Stomach smooth muscle (tissue), 2 donors: ENCODE results near the gene PLLP.
A peak's percentile ranks its signal among the peaks of the same experiment; 100 is the strongest.

Source experiments
- H3K27ac ChIP-seq: one replicate; pipeline ENCODE4 v1.7.0; 2013; ENCODE audit warnings: mild to moderate bottlenecking, low read length, inconsistent platforms
- H3K27me3 ChIP-seq, 2 donors: one replicate each; pipeline ENCODE4 v1.7.0; 2013; ENCODE audit warnings: low read length in 2 of 2; ENCODE audit not compliant: insufficient read depth in 2 of 2, control insufficient read depth in 1 of 2
- H3K36me3 ChIP-seq, 2 donors: one replicate each; pipeline ENCODE4 v1.7.0; 2013; ENCODE audit warnings: low read length in 2 of 2; ENCODE audit not compliant: control insufficient read depth in 2 of 2, insufficient read depth in 2 of 2
- H3K4me1 ChIP-seq: one replicate; pipeline ENCODE4 v1.7.0; 2013; ENCODE audit warnings: low read length; ENCODE audit not compliant: control insufficient read depth, insufficient read depth
- H3K4me3 ChIP-seq, 2 donors: one replicate each; pipeline ENCODE4 v1.7.0; 2013; ENCODE audit warnings: low read length in 2 of 2
- H3K9ac ChIP-seq, 2 donors: one replicate each; pipeline ENCODE4 v1.7.0; 2013; ENCODE audit warnings: low read length in 2 of 2, mild to moderate bottlenecking in 1 of 2
- H3K9me3 ChIP-seq, 2 donors: one replicate each; pipeline ENCODE4 v1.7.0; 2013; ENCODE audit warnings: low read length in 2 of 2; ENCODE audit not compliant: control insufficient read depth in 2 of 2
- donor health status: healthy.
- donor health status: Pancreatic carcinoma.

PLLP gene

DNA sequence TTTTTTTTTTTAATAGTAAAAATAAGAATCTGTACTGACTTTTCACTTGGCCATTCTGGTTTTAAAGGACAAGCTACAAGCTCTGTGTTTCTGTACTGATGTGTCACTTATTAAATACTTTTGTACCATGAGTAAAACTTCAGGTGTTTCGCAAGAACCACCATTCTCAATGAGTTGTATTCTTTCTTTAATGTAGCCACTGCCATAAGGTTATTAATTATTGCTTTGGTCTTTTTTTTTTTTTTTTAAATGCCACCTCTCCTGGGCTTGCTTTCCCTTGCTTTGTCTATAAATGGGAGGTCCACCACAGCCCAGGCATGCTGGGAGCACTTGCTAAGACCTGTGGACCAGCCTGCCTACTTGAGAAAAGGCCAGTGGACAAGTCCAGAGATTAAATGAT is 31.0 kb downstream of the PLLP start:
- no peaks in the 10 kb centered on the region for H3K9me3 ChIP-seq
- H3K4me1 ChIP-seq = no peaks in the 10 kb centered on the region
- H3K27ac ChIP-seq = no peak overlapping the region
- no peak overlapping the region for H3K9ac ChIP-seq
- peaks cover 37 to 58% of the 10 kb centered on the region in 2 donors for H3K36me3 ChIP-seq
- H3K4me3 ChIP-seq = no peak overlapping the region
- no peaks in the 10 kb centered on the region for H3K27me3 ChIP-seq

DNA sequence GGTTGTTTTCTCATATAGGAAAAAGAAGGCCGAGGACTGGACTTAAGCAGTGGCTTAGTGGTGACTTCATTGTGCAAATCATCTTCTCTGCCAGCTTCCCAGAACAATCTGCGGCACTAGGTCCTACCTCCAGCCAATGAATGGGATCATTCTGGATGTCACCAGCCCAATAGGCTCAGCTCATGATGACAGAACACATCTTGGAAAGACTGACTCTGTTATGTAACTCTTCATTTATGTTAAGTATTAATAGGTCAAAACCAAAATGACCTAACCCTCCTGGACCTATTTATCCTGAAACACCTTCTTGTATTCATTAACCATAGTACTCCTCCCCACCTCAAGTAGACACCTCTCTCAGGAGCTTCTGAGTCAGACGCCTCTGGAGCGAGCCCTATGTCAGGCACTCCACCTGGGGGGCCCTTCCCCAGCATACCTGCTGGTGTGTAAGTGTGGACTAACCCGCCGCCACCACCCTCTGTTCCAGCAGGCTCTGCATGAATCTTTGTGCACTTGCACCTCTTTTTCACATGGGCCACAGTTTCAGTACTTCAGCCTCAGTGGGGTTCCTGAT is 32.2 kb downstream of the PLLP start:
- no peak overlapping the region for H3K27ac ChIP-seq
- no peak overlapping the region for H3K9ac ChIP-seq
- peaks cover 40 to 59% of the 10 kb centered on the region in 2 donors for H3K36me3 ChIP-seq
- no peaks in the 10 kb centered on the region for H3K9me3 ChIP-seq
- no peaks in the 10 kb centered on the region for H3K27me3 ChIP-seq
- H3K4me1 ChIP-seq = no peaks in the 10 kb centered on the region
- no peak overlapping the region for H3K4me3 ChIP-seq

DNA sequence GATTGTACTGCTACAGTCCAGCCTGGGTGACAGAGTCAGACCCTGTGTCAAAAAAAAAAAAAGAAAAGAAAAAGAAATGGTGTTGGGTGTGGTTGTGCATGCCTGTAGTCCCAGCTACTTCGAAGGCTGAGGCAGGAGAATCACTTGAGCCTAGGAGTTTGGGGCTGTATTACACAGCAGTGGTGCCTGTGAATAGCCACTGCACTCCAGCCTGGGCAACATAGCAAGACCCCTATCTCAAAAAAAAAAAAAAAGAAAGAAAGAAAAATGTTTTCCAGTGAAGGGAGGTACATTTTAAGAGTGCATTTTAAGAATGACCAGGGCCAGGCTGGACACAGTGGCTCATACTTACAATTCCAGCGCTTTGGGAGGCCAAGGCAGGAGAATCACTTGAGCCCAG is 33.1 kb downstream of the PLLP start:
- Histone ChIP-seq H3K9me3 (no peaks in the 10 kb centered on the region), H3K27me3 (no peaks in the 10 kb centered on the region), H3K36me3 (peaks cover 40 to 57% of the 10 kb centered on the region in 2 donors), H3K9ac (no peak overlapping the region), H3K4me3 (no peak overlapping the region), H3K4me1 (no peaks in the 10 kb centered on the region), H3K27ac (no peak overlapping the region)

DNA sequence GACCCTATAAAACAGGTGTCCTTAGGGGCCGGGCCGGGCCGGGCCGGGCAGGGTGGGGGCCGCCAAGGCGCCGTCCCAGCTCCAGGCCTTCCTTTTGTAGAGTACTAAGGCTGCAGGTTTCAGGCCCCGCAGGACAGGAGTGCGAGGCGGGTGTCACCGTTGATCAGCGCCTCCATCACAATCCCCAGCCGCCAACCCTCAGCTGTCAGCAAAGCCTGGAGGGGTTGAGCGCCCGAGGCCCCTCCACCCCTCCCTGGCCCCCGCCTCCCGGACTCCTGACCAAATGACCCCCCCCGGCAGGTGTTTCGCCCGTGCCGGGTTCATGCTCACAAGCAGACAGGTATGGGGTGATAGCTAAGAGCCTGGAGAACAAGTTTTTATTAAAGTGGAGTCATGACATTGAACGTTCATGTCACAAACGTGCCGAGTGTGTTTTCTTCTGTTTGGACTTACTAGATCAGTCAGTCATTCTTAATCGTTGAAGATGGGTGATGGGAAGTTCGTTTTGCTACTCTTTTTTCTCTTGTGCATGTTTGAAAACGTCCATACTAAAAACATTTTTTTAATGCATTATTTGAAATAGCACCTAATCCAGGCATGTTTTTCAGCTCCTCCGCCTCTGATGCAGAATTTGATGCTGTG is 38.9 kb downstream of the PLLP start:
- Histone ChIP-seq H3K36me3 (peaks cover 19 to 20% of the 10 kb centered on the region in 2 donors), H3K4me1 (peaks cover 9% of the 10 kb centered on the region), H3K27me3 (no peaks in the 10 kb centered on the region), H3K4me3 (peak overlapping the region; percentile 75 to 82), H3K27ac (peak overlapping the region; percentile 77), H3K9ac (peak overlapping the region; percentile 85 to 86), H3K9me3 (no peaks in the 10 kb centered on the region)

DNA sequence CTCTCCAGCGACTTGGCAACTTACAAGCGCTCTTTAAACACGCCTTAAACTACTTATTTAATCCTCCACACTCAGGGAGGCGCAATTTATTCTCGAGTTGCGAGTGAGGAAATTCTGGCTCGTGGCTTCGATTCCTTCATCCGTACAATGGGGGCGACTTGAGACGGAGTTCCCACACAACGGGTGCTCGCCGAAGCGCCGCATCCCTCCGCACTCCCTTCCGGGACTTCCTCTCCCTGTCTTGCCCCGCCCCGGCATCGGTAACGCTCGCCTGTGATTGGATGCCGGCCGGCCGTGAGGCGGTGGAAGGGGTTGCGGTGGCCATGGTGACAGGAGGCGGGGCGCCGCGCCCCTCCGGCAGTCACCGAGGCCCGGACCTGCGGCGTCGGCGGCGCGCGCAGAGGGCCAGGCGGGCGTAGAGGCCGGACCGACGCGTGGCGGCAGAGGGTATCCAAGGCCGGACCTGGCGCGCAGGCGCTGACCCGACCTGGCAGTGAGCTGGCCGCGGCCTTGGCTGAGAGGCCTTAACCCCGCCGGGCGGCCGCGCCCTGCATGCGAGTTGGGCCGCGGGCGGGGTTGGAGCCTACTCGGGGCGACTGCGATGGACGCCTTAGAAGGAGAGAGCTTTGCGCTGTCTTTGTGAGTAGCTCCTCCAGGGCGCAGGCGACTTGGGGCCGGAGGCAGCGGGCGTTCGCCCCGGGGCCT is 39.6 kb downstream of the PLLP start, which contains the start of gene ARL2BP:
TSS of gene ARL2BP (plus strand) at position 493 of the 705 bp plus-strand sequence. CDS start at position 602, 109 bp downstream.
- Histone ChIP-seq H3K27ac (peak within 1 kb of the TSS; percentile 77), H3K27me3 (no peaks in the 10 kb centered on the region), H3K4me3 (peak within 1 kb of the TSS; percentile 75 to 82), H3K9me3 (no peaks in the 10 kb centered on the region), H3K4me1 (peaks cover 9% of the 10 kb centered on the region), H3K9ac (peak within 1 kb of the TSS; percentile 86), H3K36me3 (peaks cover 14% of the 10 kb centered on the region in 2 donors)

DNA sequence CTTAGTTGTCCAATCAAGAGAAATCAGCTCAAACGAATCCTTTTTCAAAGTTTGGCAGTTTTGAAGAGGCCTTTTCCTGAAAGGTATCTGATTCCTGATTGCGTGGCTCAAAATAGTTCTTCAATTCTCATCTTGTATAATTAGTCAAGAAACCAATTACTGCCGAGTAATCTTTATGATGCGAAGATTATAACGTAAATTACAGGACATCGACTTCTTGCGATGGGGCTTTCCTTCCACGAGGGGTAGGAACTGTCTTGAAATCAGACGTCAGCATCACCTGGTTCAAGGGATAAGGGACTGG is 40.1 kb downstream of the PLLP start:
- Histone ChIP-seq H3K36me3 (peaks cover 8 to 9% of the 10 kb centered on the region in 2 donors), H3K9ac (peak overlapping the region; percentile 86), H3K4me1 (peaks cover 9% of the 10 kb centered on the region), H3K27me3 (no peaks in the 10 kb centered on the region), H3K4me3 (peak overlapping the region; percentile 71 to 82), H3K27ac (peak overlapping the region; percentile 77), H3K9me3 (no peaks in the 10 kb centered on the region)

DNA sequence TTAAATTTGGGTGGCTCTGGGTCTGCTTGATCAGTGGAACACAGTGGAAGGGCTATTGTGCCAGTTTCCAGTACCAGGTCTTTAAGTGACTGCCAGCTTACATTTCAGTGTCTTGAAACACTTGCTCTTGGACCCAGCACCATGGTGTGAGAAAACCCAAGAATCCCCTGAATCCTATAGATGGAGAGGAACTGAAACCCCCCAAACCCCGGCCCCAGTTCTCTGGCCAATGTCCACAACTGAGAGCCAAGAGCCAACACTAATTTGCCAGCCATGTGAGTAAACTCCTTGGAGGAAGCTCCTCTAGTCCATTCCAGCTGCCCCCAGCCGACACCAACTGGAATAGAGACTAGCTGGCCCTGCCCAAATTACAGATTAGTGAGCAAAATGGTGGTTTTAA is 41.8 kb downstream of the PLLP start:
- Histone ChIP-seq H3K27ac (no peak overlapping the region), H3K9ac (no peak overlapping the region), H3K4me3 (no peak overlapping the region), H3K27me3 (no peaks in the 10 kb centered on the region), H3K36me3 (peaks cover 7% of the 10 kb centered on the region in 2 donors), H3K4me1 (peaks cover 9% of the 10 kb centered on the region), H3K9me3 (no peaks in the 10 kb centered on the region)

DNA sequence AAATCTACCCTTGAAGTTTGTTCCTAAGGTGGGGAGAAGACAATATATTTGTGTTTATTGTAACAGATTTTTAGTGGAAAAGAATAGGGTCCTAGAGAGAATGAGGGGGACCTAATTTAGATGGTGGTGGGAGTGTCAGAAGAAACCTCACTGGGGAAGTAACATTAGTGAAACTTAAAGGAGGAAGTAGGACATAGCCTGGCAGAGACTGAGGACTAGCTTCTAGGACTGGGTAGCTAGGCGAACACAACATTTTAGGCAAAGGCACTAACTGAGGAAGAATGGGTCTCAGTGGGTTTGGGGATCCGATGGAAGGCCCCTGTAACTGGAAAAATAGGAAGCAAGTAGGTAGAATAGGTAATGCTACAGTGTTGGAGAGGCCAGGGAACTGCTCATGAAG is 43.6 kb downstream of the PLLP start:
- Histone ChIP-seq H3K4me3 (no peak overlapping the region), H3K27me3 (no peaks in the 10 kb centered on the region), H3K36me3 (peaks cover 4 to 8% of the 10 kb centered on the region in 2 donors), H3K9me3 (no peaks in the 10 kb centered on the region), H3K4me1 (peaks cover 5% of the 10 kb centered on the region), H3K9ac (no peak overlapping the region), H3K27ac (no peak overlapping the region)

DNA sequence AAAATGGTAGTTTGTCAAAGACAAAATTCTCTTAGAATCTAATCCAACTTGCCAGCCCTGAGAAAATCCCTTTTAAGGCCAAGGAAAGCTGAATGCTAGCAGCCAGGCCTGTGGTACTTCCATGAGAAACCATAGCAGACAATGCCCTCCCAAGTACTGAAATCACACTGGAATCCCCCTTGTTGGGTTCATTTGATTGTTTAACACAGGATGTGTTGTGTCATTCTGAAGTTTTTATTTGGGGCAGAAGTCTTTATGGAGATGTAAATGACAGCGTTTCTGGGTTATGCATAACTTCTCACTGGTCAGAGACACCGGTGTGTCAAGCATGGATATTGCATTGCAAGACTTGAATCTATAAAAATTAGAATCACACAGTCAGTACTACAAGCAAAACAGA is 45.4 kb downstream of the PLLP start:
- Histone ChIP-seq H3K4me3 (no peak overlapping the region), H3K9ac (no peak overlapping the region), H3K4me1 (no peaks in the 10 kb centered on the region), H3K36me3 (peaks cover 18 to 25% of the 10 kb centered on the region in 2 donors), H3K27ac (no peak overlapping the region), H3K9me3 (no peaks in the 10 kb centered on the region), H3K27me3 (no peaks in the 10 kb centered on the region)

DNA sequence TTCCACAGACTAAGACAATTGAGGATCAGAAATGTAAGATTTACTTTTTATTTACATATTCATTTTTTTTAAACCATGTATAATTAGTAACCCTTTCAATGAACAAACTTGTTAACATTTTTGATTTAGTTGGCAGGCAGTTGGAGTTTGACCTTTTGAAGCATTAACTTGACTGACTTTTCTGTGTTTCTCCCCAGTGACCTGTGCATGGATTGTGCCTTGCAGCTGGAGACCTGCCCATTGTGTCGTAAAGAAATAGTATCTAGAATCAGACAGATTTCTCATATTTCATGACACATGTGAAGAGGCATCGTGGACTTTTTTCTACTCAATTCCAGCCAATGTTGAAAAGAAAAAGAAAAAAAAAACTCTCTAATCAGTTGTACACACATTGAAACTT is 45.8 kb downstream of the PLLP start:
- Histone ChIP-seq H3K9ac (no peak overlapping the region), H3K27ac (no peak overlapping the region), H3K4me3 (no peak overlapping the region), H3K36me3 (peaks cover 23 to 25% of the 10 kb centered on the region in 2 donors), H3K4me1 (no peaks in the 10 kb centered on the region), H3K27me3 (no peaks in the 10 kb centered on the region), H3K9me3 (no peaks in the 10 kb centered on the region)

DNA sequence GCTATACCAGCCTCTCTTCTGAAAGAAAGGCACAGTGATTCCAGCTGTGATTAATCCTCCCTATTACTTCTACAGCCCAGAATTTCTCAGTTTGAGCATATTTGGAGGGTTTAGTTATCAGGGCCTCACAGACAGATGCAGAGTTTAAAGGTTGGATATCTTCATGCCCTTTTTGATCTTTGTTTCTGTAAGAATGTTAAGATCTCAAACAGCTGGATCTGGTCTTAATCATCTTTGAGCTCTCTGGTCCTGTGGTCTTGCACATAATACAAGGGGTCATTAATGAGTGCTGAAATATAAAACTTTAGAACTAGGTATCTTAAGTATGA is 48.5 kb downstream of the PLLP start:
- no peak overlapping the region for H3K4me3 ChIP-seq
- no peaks in the 10 kb centered on the region for H3K4me1 ChIP-seq
- H3K9me3 ChIP-seq = no peaks in the 10 kb centered on the region
- no peak overlapping the region for H3K27ac ChIP-seq
- no peaks in the 10 kb centered on the region for H3K27me3 ChIP-seq
- H3K36me3 ChIP-seq = peaks cover 40 to 41% of the 10 kb centered on the region in 2 donors
- H3K9ac ChIP-seq = no peak overlapping the region
